ENCODE data around the gene CACNA1G. TPM values are rescaled to one million over a fixed set of nuclear protein-coding genes. Genes with fewer than 3 reads are reported as not detected.

The CACNA1G gene
- total RNA-seq, 2 experiments from 2014 or later, result not detected

GRCh38 chr17:50584116-50584515, 23.6 kb downstream of the CACNA1G start:
- DNase-seq (ENCODE audit: low spot score), result no peak
- ChIA-PET POLR2A (no interaction called here), CTCF (ENCODE audit: unreplicated experiment) (no interaction called here)
- TF ChIP-seq, protein P1, sequence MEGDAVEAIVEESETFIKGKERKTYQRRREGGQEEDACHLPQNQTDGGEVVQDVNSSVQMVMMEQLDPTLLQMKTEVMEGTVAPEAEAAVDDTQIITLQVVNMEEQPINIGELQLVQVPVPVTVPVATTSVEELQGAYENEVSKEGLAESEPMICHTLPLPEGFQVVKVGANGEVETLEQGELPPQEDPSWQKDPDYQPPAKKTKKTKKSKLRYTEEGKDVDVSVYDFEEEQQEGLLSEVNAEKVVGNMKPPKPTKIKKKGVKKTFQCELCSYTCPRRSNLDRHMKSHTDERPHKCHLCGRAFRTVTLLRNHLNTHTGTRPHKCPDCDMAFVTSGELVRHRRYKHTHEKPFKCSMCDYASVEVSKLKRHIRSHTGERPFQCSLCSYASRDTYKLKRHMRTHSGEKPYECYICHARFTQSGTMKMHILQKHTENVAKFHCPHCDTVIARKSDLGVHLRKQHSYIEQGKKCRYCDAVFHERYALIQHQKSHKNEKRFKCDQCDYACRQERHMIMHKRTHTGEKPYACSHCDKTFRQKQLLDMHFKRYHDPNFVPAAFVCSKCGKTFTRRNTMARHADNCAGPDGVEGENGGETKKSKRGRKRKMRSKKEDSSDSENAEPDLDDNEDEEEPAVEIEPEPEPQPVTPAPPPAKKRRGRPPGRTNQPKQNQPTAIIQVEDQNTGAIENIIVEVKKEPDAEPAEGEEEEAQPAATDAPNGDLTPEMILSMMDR (conservative IDR thresholded peaks at IDR 0.05; ENCODE audit: low read length), result no peak
- no peak for TF ChIP-seq EZH2phosphoT487 (IDR thresholded peaks at IDR 0.05; ENCODE audit: borderline replicate concordance, low read depth, low read length)
- H3K79me2 ChIP-seq (ENCODE audit: insufficient read depth, low read depth, low read length), result no peaks in the 10 kb centered on the region
- no peak overlapping the region for H3K4me3 ChIP-seq (ENCODE audit: low read depth, low read length, poor library complexity, severe bottlenecking)
- no peaks in the 10 kb centered on the region for H4K20me1 ChIP-seq (ENCODE audit: insufficient read depth, low read length)
- H3K4me2 ChIP-seq (ENCODE audit: low read length), result no peak overlapping the region
- no peak overlapping the region for H3K27ac ChIP-seq (ENCODE audit: low read depth, low read length, poor library complexity, severe bottlenecking)
- no peaks in the 10 kb centered on the region for H3K9me3 ChIP-seq (ENCODE audit: low read length)
- BruUV-seq (replicated peaks), result no TSS peak
- H3K4me1 ChIP-seq (ENCODE audit: insufficient read depth, low read length, poor library complexity, severe bottlenecking), result no peaks in the 10 kb centered on the region
- no peak overlapping the region for H2AFZ ChIP-seq (ENCODE audit: low read length)
- H3K9me2 ChIP-seq (ENCODE audit: insufficient read depth, low read length), result no peaks in the 10 kb centered on the region
- intact Hi-C loops (cut with micrococcal nuclease; ENCODE audit: unreplicated experiment), result no loop called here
- no peaks in the 10 kb centered on the region for H3K36me3 ChIP-seq (ENCODE audit: insufficient read depth, low read length)

DNA sequence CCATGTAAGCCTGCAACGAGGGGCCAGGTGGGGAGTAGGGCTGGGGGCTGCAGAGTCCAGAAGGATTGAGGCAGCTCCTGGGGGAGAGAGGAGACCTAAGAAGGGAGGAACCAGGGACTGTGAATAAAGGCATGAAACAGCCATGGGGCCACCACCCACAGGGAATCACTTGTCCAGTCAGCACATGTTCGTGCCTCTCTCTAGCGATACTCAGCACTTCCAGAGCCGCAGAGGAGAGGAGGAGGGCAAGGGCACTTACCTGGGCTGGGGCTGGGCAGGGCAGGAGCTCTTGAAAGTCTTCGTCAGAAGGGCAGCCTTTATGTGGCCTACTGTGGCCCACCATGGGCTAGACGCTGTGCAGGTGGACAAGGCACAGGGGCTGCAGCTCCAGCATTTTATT, 24.2 kb downstream of the CACNA1G start:
- intact Hi-C loops (cut with micrococcal nuclease; ENCODE audit: unreplicated experiment), result no loop called here
- TF ChIP-seq, protein P1 (conservative IDR thresholded peaks at IDR 0.05; ENCODE audit: low read length), result no peak
- no peak for TF ChIP-seq EZH2phosphoT487 (IDR thresholded peaks at IDR 0.05; ENCODE audit: borderline replicate concordance, low read depth, low read length)
- no peak overlapping the region for H2AFZ ChIP-seq (ENCODE audit: low read length)
- no peak overlapping the region for H3K4me2 ChIP-seq (ENCODE audit: low read length)
- H3K9me2 ChIP-seq (ENCODE audit: insufficient read depth, low read length), result no peaks in the 10 kb centered on the region
- no peaks in the 10 kb centered on the region for H3K9me3 ChIP-seq (ENCODE audit: low read length)
- no peaks in the 10 kb centered on the region for H3K4me1 ChIP-seq (ENCODE audit: insufficient read depth, low read length, poor library complexity, severe bottlenecking)
- H3K36me3 ChIP-seq (ENCODE audit: insufficient read depth, low read length), result no peaks in the 10 kb centered on the region
- DNase-seq (ENCODE audit: low spot score), result no peak
- no peaks in the 10 kb centered on the region for H4K20me1 ChIP-seq (ENCODE audit: insufficient read depth, low read length)
- H3K27ac ChIP-seq (ENCODE audit: low read depth, low read length, poor library complexity, severe bottlenecking), result no peak overlapping the region
- no TSS peak for BruUV-seq (replicated peaks)
- no peaks in the 10 kb centered on the region for H3K79me2 ChIP-seq (ENCODE audit: insufficient read depth, low read depth, low read length)
- H3K4me3 ChIP-seq (ENCODE audit: low read depth, low read length, poor library complexity, severe bottlenecking), result no peak overlapping the region
- ChIA-PET CTCF (ENCODE audit: unreplicated experiment) (interaction anchor here (0.6 kb wide), 1 partner anchor 38 kb away, joined by 3 read pairs; no protein-coding TSS in a partner anchor), POLR2A (no interaction called here)

DNA sequence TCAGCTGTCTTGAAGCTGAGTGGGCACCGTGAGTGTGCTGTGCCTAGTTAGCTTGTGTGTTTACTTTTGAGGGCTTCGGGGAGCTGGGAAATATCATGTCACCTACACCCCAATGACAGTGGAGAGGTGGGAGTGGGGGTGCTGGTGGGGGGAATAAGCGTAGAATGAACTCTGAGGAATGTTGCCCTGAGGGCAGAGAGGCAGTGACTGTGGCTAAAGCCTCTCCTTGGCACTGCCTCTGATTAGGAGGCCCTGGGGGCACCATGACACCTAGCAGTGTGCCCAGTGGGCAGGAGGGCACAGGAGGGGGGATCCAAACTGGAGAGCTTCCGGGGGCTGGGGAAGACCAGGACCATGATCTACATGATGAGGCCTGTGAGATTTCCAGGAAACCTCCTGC, 24.8 kb downstream of the CACNA1G start:
- no peak overlapping the region for H3K4me3 ChIP-seq (ENCODE audit: low read depth, low read length, poor library complexity, severe bottlenecking)
- no peak overlapping the region for H2AFZ ChIP-seq (ENCODE audit: low read length)
- H4K20me1 ChIP-seq (ENCODE audit: insufficient read depth, low read length), result no peaks in the 10 kb centered on the region
- ChIA-PET CTCF (ENCODE audit: unreplicated experiment) (interaction anchor here (0.6 kb wide), 1 partner anchor 38 kb away, joined by 3 read pairs; no protein-coding TSS in a partner anchor), POLR2A (no interaction called here)
- no peak overlapping the region for H3K4me2 ChIP-seq (ENCODE audit: low read length)
- no peaks in the 10 kb centered on the region for H3K9me2 ChIP-seq (ENCODE audit: insufficient read depth, low read length)
- no peaks in the 10 kb centered on the region for H3K79me2 ChIP-seq (ENCODE audit: insufficient read depth, low read depth, low read length)
- DNase-seq (ENCODE audit: low spot score), result no peak
- no TSS peak for BruUV-seq (replicated peaks)
- intact Hi-C loops (cut with micrococcal nuclease; ENCODE audit: unreplicated experiment), result no loop called here
- TF ChIP-seq, protein P1 (conservative IDR thresholded peaks at IDR 0.05; ENCODE audit: low read length), result no peak
- no peak for TF ChIP-seq EZH2phosphoT487 (IDR thresholded peaks at IDR 0.05; ENCODE audit: borderline replicate concordance, low read depth, low read length)
- no peaks in the 10 kb centered on the region for H3K36me3 ChIP-seq (ENCODE audit: insufficient read depth, low read length)
- H3K27ac ChIP-seq (ENCODE audit: low read depth, low read length, poor library complexity, severe bottlenecking), result no peak overlapping the region
- H3K4me1 ChIP-seq (ENCODE audit: insufficient read depth, low read length, poor library complexity, severe bottlenecking), result no peaks in the 10 kb centered on the region
- H3K9me3 ChIP-seq (ENCODE audit: low read length), result no peaks in the 10 kb centered on the region
